Measurements from ENCODE around the gene FARS2.

- TF ChIP-seq EZH2 (IDR thresholded peaks at IDR 0.05; ENCODE audit: low read length) (no peak), CTCF (optimal IDR thresholded peaks at IDR 0.05 in 1 of 3, IDR thresholded peaks at IDR 0.05 in 1 of 3, conservative IDR thresholded peaks at IDR 0.05 in 1 of 3; ENCODE audit: extremely low read depth in 1 of 3, insufficient read depth in 2 of 3, low read length in 3 of 3) (no peak)
Measured at GRCh38 chr6:5645328-5646290, 384.3 kb downstream of the FARS2 start.
